Activated CD4-positive, CD25-positive, alpha-beta regulatory T cell treated with anti-CD3 and anti-CD28 coated beads, Interleukin-2, amount 50 U/mL, for 16 hours (primary cell): ENCODE data around the gene ORMDL2.
"Not testable (repeated sequence)": the region's sequence is repeated elsewhere in the genome, so short reads cannot be mapped to it uniquely, and the experiment has no call there.

ENCODE experiments used
- DNase-seq: peaks from one replicate; pipeline ENCODE4 v3.0.0-alpha.2; 2020; ENCODE audit warnings: low read depth, low spot score

The ORMDL2 gene

GRCh38 chr12:55852740-55853139 lies 34.9 kb downstream of the ORMDL2 start:
- DNase-seq, result no peak

DNA sequence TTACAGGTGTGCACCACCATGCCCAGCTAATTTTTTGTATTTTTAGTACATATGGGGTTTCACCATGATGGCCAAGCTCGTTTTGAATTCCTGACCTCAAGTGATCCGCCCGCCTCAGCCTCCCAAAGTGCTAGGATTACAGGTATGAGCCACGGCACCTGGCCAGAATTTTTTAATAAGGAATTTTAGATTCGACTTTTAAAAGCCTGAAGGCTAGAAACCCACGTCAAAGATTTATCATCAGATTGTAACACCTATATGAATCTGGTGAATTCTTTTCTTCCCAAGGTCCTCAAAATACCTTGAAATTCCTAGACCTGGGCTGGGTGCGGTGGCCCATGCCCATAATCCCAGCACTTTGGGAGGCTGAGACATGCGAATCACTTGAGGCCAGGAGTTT lies 43.6 kb downstream of the ORMDL2 start:
- DNase-seq, result no peak

DNA sequence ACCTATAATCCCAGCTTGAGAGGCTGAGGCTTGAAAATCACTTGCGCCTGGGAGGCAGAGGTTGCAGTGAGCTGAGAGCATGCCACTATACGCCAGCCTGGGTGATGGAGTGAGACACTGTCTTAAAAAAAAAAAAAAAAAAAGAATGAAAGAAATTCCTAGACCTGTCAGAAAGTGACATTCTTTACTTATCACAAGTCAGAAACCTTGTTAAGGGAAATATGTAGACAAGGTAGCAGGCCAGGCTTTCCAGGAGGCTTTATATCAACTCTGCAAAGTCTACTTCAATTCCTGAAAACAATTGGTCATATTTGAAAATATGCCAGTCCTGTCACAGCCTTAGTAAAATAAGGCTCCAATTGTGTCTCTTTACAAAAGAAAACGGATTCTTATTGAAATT lies 44.0 kb downstream of the ORMDL2 start:
- DNase-seq, result no peak

- no peak for DNase-seq
These were observed 44.4 kb downstream of the ORMDL2 start for GRCh38 chr12:55862286-55862685.

GRCh38 chr12:55862931-55863330 lies 45.1 kb downstream of the ORMDL2 start:
- not testable (repeated sequence) for DNase-seq

GRCh38 chr12:55865327-55865726 lies 47.5 kb downstream of the ORMDL2 start:
- no peak for DNase-seq

DNA sequence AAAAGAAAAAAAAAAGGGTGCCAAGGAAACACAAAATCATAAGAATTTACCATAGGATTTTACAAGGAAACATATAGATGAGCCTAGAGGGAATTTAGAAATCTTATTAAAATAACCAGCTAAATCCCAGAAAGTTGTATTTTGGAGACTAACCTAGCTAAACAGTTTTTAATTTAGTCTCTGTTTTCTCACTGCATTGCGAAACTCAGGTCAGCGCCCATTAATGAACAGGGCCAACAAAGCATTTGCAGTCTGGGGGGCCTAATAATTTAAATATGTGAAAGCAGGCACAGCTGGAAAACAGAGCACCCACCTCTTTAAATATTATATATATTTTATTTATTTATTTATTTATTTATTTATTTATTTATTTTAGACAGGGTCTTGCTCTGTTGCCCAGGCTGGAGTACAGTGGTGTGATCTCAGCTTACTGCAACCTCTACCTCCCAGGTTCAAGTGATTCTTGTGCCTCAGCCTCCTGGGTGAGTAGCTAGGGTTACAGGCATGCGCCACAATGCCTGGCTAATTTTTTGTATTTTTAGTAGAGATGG lies 48.7 kb downstream of the ORMDL2 start:
- DNase-seq, result not testable (repeated sequence)
